ENCODE results near the gene PTH.

PTH gene

DNA sequence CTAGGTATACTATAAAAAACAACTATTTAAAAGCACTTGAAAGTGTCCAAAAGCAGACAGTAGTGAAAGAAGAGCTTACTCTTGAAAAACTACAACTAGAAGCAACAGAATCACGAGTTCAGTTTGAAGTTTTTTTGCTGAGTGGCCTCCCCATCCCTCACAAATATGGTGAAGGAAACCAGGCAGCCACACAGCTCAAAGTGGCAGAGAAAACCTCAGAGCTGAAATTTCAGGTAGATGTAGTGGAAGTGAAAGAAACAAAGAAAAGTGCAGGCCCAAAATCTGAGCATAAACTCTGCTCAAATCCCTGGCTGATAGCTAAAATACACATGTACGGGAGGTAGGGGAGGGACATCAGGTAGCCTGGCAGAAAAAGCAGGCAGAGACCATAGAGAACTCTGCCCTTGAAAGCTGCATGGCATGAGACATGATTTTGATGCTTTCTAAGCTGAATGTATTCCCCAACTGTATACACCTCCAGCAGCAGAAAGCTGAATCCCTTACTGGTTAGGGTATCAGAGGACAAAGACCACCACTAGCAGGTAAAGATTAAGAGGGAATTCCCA, 44.9 kb downstream of the PTH start:
- no peak for DNase-seq (ENCODE audit: low read depth in 2 of 3, low spot score in 2 of 3)

DNA sequence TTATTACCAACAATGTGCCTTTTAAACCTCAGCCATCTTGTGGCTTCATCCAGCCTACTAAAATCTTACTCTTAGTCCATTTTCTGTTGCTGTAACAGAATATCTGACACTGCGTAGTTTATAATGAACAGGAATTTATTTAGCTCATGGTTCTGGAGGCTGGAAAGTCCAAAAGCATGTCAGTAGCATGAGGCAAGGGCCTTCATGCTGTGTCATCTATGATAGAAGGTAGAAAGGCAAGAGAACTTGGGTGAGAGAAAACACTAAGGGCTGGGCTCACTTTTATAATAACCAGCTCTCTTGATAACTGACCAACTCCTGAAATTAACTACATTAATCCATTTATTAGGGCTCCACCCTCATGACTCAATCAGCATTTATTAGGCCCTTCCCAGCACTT, 46.3 kb downstream of the PTH start:
- no peak for DNase-seq (ENCODE audit: low read depth in 2 of 3, low spot score in 2 of 3)

DNA sequence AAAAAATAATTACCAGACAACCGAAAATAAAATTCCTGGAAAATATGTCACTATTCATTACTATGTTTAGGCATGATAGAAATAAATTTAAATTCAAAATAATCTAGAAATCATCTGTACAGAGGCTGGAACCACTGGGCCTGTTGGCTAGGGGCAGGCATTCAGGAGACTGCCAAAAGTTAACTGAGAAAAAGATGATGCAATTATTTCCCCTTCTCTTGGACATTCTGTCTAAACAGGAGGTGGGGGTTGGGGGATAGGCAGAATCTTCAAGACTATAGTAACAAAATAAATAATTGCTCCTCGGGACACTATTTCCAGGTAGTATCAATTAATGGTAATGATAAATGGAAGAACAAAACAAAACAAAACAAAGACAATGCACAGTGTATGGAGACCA, 46.9 kb downstream of the PTH start:
- no peak for DNase-seq (ENCODE audit: low read depth in 2 of 3, low spot score in 2 of 3)

DNA sequence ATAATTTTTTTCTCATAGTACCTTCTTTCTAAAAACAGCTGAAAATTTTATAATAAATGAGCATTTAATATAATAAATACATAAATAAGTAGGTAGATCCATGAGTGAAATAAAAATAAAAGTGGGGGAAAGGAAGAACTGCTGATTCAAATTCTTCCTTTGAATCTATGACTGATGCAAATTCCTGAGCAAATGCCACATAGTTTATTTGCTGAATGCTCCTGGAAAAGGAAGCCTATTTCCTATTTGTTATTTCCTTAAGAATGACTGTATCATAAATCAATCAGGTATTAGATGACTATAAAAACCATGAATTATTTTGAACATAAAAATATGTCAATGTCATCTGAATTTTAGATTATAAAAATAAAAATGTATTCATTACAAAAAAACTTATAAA, 49.4 kb downstream of the PTH start:
- DNase-seq (ENCODE audit: low read depth in 2 of 3, low spot score in 2 of 3), result no peak

DNA sequence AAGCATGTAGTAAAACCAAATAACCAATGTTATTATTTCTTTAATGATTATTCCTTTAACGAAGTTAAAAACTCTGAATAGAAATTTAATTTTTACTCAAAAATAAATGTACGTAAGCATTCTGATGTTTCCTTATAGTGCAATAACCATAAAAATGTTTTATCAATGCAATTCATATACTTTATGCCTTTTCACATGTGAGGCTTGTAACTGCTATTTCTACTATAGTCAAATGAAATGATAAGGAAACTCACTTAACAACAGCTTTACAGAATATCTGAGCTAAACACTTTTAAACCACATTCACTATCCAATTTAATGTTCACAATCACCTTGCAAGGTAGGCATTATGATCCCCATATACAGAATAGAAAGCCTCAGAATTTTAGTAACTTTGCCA, 50.2 kb downstream of the PTH start:
- no peak for DNase-seq (ENCODE audit: low read depth in 2 of 3, low spot score in 2 of 3)

Measured in activated CD8-positive, alpha-beta memory T cell treated with anti-CD3 and anti-CD28 coated beads for 48 hours (primary cell).